Left forelimb (tissue), 1 donor: ENCODE measurements around the gene SDK1.
"Not testable (repeated sequence)": the region's sequence is repeated elsewhere in the genome, so short reads cannot be mapped to it uniquely, and the experiment has no call there.

Experiments used
- DNase-seq: peaks from one replicate; pipeline ENCODE4 v3.0.0-alpha.2; 2018; ENCODE audit warnings: low spot score

SDK1 gene

GRCh38 chr7:3916146-3916545 is 615.1 kb downstream of the SDK1 start:
- DNase-seq = no peak

- DNase-seq = no peak
Observed at GRCh38 chr7:3917436-3917835, 616.4 kb downstream of the SDK1 start.

GRCh38 chr7:3918576-3918975 is 617.5 kb downstream of the SDK1 start:
- DNase-seq = no peak

- DNase-seq = no peak
Observed at GRCh38 chr7:3922175-3922635, 621.2 kb downstream of the SDK1 start.

- no peak for DNase-seq
Observed at GRCh38 chr7:3923307-3923918, 622.4 kb downstream of the SDK1 start.

- no peak for DNase-seq
Observed at GRCh38 chr7:3924277-3924676, 623.2 kb downstream of the SDK1 start.

GRCh38 chr7:3927446-3928110 is 626.5 kb downstream of the SDK1 start:
- DNase-seq = no peak

GRCh38 chr7:3928727-3929515 is 627.9 kb downstream of the SDK1 start:
- DNase-seq = no peak

GRCh38 chr7:3931843-3932242 is 630.8 kb downstream of the SDK1 start:
- DNase-seq = no peak

- DNase-seq = no peak
Observed at GRCh38 chr7:3937146-3937545, 636.1 kb downstream of the SDK1 start.

- no peak for DNase-seq
Observed at GRCh38 chr7:3937605-3938004, 636.6 kb downstream of the SDK1 start.

GRCh38 chr7:3941706-3942105 is 640.7 kb downstream of the SDK1 start:
- not testable (repeated sequence) for DNase-seq

GRCh38 chr7:3942276-3942675 is 641.2 kb downstream of the SDK1 start:
- no peak for DNase-seq

GRCh38 chr7:3942816-3943745 is 642.0 kb downstream of the SDK1 start:
- DNase-seq = no peak

GRCh38 chr7:3943779-3944520 is 642.9 kb downstream of the SDK1 start:
- no peak for DNase-seq

GRCh38 chr7:3949242-3949640 is 648.2 kb downstream of the SDK1 start:
- DNase-seq = no peak

- DNase-seq = no peak
Observed at GRCh38 chr7:3950249-3950648, 649.2 kb downstream of the SDK1 start.

- DNase-seq = no peak
Observed at GRCh38 chr7:3951316-3952055, 650.4 kb downstream of the SDK1 start.

GRCh38 chr7:3953133-3953532 is 652.1 kb downstream of the SDK1 start:
- no peak for DNase-seq

GRCh38 chr7:3953946-3954345 is 652.9 kb downstream of the SDK1 start:
- no peak for DNase-seq

- no peak for DNase-seq
Observed at GRCh38 chr7:3955026-3955425, 654.0 kb downstream of the SDK1 start.
